NCI-H2107 (cell line): Measurements from ENCODE around the gene PYDC2.
"Not testable (repeated sequence)": the region's sequence is repeated elsewhere in the genome, so short reads cannot be mapped to it uniquely, and the experiment has no call there.

Experiments used
- DNase-seq: peaks from one replicate; lab custom pipeline; 2025; lab: John Stamatoyannopoulos, UW

The PYDC2 gene

DNA sequence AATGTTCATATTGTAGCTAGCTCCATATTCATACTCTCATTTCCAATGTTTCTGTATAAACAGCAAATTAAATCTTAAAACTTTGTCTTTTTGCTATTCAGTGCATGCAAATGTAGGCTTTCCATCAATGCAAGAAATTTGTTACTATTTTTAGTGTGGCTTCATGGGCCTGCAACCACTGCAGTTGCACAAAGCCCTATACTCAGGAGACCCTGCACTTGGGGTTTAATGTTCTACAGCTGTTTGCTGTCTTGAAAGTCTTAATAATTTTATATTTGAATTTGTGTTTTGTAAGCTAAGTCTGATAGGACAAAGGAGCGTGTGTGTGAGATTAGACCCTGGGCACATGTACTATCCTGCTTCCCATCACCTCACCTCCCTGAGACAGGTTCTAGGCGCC is 9.6 kb downstream of the PYDC2 start:
- no peak for DNase-seq

DNA sequence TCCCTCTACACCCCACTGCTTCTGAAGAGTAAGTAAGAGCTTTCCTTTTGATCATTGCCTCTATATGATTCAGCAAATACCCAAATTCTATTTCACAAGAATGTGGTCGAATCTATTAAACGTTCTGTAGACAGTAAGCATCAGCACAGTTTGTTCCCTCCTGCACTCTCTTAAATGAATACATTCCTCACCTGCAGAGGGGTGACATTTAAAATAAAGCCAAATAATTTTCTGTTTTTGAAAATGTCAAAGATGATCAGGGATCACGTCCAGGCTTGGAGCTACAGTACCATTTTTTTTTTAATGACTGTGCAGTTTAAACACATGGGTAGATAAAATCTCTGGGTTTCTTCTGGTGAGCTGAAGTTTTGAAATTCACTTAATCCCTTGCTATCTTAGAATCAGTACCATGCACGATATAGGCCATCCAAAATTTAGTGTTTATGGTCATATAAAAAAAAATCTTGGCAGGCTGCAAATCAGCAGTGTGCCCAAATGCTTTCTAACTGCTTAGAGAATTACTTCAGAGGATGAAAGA is 12.8 kb downstream of the PYDC2 start:
- no peak for DNase-seq

DNA sequence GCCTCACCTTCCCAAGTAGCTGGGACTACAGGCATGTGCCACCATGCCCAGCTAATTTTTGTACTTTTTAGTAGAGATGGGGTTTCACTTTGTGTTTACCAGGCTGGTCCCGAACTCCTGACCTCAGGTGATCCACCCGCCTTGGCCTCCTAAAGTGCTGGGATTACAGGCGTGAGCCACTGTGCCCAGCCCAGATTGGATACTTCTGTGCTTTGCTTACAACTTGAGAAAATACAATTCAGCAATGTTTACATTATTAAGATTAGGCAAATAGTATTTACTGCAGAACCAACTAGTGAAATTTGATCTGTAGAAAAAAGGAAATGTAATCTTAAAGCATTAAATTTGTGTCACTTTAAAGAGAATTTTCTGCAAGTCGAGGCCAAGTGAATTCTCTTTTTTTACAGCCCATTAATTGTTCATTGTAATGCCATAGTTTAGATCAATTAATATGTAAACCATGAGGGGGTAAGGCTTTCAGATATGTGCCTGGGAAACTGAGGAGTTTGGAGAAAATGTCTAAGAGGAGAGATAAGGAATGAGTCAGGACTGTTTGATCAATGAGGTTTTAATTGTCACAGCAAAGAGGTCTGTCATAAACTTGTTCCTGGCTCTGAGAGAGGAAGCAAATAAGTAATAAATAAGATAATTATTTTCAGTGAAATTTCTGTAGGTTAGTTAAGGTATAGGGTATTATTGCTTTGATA is 15.3 kb downstream of the PYDC2 start:
- DNase-seq, result no peak

- not testable (repeated sequence) for DNase-seq
Observed at GRCh38 chr3:191483994-191484393, 23.0 kb downstream of the PYDC2 start.

DNA sequence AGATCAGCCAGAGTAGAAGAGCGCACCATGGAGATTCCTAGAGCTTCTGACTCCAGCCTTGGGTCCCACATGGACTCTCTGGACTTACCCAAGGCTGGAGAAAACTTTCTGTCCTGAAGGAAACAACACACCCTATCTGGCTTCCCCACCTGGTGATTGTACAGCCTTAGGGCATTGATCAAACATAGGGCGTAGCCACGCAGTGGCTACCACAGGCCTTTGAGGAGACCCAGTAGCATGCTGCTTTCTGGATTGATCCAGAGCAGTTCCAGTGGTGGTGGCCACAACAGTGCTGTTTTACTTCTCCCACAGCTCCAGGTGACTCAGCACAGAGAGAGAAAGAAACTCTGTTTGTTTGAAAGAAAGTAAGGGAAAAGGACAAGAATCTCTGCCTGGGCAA is 23.5 kb downstream of the PYDC2 start:
- no peak for DNase-seq

DNA sequence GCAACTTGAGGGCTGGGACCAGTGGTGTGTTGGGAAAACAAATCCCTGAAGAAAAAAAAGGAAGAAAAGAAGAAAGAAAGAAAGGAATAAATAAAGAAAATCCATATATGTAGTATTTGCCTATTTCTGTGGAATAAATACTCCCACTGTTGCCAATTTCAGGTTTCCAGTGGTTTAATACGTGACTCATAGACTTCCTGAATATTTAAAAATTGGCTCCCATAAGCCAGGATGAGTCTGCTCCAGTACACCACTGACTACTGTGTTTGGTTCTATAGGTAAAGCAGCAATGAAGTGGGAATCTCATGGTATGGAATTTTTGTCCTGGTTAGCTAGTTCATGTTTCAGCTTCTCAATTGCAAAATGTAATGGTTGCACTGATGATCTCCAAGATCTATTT is 31.6 kb downstream of the PYDC2 start:
- DNase-seq, result no peak

- no peak for DNase-seq
Observed at GRCh38 chr3:191493336-191493735, 32.4 kb downstream of the PYDC2 start.

- DNase-seq, result no peak
Observed at GRCh38 chr3:191499307-191500080, 38.5 kb downstream of the PYDC2 start.

- DNase-seq, result no peak
Observed at GRCh38 chr3:191500892-191501291, 39.9 kb downstream of the PYDC2 start.

DNA sequence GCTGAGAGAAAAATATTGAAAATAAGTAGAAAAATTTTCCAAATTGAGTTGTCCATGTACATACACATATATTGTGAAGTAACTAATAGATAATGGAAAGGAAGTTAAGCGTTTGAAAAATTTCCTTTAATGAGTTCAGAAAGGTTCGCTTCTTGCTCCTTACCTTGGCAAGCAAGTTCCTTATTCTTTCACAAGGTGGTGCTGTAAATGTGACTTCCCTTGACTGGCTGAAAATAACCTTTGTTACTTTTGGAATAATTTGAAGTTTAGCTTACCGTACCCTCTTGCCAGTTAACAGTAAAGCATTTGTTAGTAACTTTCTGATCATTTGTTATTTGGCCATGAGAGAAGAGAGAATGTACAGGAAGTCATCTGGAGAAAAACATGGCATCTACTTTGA is 41.6 kb downstream of the PYDC2 start:
- DNase-seq, result no peak

DNA sequence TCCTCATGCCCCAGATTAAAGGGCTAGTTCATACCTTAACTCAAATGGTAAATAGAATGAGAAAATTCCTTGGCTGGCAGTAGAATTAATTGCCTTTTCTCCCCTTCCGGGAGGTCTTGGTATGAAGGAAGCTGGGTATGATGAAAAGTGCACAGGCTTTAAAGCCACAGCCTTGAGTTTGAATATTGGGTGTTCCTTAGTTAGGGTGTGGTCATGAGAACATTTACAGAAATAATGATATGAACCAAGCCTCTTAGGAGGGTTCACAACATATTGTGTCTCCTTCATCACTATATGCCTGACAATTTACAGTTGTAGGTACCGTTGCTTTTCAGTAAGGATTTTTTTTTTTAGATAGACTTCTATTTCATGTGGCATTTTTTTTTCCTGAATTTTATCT is 48.1 kb downstream of the PYDC2 start:
- no peak for DNase-seq
